Measurements from ENCODE around the gene ATPAF1.
"Not testable (repeated sequence)": the region's sequence is repeated elsewhere in the genome, so short reads cannot be mapped to it uniquely, and the experiment has no call there.

ATPAF1 gene, protein sequence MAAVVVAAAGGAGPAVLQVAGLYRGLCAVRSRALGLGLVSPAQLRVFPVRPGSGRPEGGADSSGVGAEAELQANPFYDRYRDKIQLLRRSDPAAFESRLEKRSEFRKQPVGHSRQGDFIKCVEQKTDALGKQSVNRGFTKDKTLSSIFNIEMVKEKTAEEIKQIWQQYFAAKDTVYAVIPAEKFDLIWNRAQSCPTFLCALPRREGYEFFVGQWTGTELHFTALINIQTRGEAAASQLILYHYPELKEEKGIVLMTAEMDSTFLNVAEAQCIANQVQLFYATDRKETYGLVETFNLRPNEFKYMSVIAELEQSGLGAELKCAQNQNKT

DNA sequence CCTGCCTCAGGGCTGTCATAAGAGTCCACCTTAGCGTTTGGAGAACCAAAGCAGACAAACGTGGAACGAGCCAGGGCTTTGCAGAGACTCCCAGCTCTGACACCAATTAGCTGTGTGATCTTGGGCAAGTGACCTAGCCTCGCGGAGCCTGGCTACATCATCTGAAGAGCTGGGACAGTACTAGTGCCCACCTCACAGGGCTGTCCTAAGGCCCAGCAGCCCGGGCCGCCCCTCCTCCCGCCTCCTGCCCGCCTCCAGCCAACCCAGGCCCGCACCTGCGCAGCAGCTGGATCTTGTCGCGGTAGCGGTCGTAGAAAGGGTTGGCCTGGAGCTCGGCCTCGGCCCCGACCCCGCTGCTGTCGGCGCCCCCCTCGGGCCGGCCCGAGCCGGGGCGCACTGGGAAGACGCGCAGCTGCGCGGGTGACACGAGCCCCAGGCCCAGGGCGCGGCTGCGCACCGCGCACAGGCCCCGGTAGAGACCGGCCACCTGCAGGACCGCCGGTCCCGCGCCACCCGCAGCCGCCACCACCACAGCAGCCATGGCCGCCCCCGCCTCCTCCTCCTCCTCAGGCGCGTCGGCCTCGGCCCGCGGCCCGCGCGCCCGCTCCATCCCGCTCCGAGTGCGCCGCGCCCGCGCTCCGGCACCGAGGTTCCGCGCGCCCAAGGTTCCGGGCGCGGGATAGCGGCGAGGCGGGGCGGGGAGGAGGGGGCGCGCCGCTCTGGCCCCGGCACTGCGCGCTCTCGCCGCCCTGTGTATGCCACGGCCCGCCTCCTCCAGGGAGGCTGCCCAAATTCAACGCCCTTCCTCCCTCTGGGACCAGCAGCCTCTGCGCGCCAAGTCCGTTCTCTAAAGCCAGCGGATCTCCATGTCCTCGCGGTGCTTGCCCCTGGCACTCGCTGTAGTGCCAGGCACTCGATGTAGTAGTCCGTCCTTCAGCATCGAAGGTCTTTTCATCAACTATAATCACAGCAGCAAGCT is at the start of gene ATPAF1:
Gene ATPAF1, minus strand, starts transcription at position 583 of the 979 bp plus-strand sequence. Its CDS starts 42 bp downstream, at position 541.
- DNase-seq, result peak; percentile 52

DNA sequence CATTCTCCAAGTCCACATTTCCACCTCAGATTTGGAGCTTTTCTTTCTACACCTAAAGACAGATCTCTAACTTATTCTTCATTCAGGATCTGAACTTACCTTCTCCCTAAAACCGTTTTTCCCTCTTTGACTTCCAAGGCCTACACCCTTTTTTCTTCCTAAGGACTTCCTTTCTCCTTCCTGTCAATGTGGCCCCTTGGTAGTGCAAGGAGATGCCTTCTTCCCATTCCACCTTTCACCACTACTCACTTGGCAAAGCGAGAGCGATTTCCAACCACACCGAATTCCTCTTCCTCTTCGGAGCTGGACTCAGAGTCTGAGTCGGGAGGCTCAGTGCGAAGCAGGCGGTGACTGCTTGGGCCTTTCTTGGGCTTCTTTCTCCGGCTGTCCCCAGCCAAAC is 49.5 kb upstream of the ATPAF1 start:
- DNase-seq, result no peak

DNA sequence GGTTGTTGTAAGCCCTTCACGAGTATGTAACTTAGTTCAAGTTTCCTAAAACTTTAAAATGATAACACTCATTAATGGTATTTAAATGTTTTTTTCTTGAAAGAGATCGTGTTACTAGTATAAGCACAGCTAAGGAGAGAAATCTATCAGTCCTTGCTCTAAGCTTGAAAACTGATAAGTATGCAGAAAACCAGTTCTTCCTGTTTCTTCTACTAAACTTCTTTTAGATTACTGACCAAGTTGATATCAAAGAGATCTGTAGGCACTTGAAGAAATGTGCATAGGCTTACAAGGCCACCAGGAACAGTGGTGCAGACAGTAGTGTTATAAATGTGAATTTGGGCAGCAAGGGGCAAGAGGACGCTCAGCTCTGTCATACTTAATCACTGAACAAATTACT is 46.8 kb upstream of the ATPAF1 start:
- no peak for DNase-seq

DNA sequence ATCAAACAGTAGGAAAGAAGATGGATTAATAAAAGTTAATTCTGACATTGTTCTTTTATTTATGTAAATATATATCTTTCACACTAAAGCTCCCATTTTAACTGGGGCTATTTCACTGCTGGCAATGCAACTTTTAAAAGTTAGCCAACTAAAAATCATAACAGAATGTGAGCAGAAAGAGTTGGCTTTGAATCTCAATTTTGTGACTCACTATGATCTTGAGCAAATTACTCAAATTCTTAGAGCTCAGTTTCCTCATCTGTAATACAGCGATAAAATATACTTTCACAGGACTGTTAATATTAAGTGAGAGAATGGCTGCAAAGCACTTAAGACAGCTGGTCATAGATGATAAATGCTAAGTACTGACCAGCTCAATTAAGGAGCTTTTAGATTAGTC is 40.0 kb upstream of the ATPAF1 start:
- DNase-seq, result no peak

- DNase-seq, result no peak
These were observed 37.2 kb upstream of the ATPAF1 start for GRCh38 chr1:46705408-46705807.

- no peak for DNase-seq
These were observed 35.9 kb upstream of the ATPAF1 start for GRCh38 chr1:46703927-46704641.

GRCh38 chr1:46699666-46700065 is 31.5 kb upstream of the ATPAF1 start:
- no peak for DNase-seq

GRCh38 chr1:46697053-46697452 is 28.9 kb upstream of the ATPAF1 start:
- DNase-seq, result no peak

DNA sequence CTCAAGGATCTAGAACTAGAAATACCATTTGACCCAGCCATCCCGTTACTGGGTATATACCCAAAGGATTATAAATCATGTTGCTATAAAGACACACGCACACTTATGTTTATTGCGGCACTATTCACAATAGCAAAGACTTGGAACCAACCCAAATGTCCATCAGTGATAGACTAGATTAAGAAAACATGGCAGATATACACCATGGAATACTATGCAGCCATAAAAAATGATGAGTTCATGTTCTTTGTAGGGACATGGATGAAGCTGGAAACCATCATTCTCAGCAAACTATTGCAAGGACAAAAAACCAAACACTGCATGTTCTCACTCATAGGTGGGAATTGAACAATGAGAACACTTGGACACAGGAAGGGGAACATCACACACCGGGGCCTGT is 26.5 kb upstream of the ATPAF1 start:
- not testable (repeated sequence) for DNase-seq

- DNase-seq, result no peak
These were observed 24.9 kb upstream of the ATPAF1 start for GRCh38 chr1:46692811-46693770.

- DNase-seq, result no peak
These were observed 24.0 kb upstream of the ATPAF1 start for GRCh38 chr1:46691997-46692790.

DNA sequence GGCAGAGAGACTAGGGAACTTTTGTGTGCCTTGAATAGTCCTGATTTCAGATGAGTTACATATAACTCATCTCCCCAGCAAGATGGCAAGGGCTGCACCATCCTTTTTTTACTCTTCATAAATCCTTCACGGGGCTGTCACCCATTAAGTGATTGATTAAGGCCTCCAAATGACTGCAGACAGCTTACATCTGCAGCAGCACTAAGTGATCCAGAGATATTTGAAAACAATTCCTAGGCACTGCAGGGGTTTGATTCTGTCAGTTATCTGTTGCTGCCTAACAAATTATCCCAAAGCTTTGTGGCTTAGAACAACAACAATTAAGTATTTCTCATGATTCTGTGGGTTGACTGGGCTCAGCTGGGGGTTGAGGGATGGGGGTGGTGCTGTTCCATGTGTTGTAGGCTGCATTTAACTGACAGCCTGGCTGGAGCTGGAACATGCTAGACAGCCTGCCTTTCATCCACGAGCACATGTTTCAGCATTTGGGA is 22.8 kb upstream of the ATPAF1 start:
- no peak for DNase-seq

- DNase-seq, result no peak
These were observed 21.7 kb upstream of the ATPAF1 start for GRCh38 chr1:46689897-46690296.

DNA sequence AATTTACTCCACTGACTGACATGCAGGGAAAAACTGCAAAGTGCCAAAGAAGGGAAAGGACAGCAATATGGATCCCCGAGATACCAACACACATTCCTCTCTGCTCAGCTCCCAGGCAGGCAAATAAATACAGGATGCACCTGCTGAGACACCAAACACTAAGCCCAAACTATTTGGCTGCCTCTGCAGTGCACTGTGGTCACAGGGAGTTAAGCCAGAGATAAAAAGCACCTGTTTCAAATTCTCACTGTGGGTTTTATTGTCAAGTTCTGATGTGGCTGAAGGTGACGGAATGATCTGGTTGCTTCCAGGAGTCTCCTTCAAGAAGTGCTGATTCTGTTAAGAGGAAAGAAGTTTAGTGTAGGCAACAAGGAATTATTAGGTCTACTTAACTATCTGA is 21.2 kb upstream of the ATPAF1 start:
- no peak for DNase-seq

DNA sequence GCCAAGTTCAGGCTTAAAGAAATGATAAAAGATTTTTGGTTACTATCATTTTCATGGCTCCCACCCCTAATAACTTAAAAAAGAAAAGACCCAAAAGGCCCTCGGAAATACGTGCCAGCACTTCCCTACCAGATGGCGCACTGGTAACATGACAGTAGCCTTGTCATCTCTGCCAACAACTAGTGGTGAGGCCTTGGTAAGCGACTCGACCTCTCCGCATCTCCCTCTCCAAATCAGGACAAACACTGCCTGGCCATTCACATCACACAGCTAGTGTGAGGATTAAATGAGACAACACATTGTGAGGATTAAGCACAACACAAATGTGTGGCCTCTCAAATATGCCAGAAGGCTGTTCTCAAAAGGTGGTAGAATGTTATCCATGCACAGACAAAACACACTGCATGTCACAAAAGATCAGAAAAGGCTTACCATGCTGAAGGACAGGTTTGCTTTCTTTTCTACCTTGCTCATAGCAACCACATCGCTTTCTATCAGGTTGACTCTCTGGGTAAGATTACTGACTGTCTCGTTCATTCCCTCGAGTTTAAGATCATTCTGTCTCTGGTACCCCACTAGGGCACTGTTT is 19.9 kb upstream of the ATPAF1 start:
- no peak for DNase-seq

GRCh38 chr1:46687093-46687659 is 19.0 kb upstream of the ATPAF1 start:
- DNase-seq, result no peak

- DNase-seq, result no peak
These were observed 18.1 kb upstream of the ATPAF1 start for GRCh38 chr1:46686255-46686654.

DNA sequence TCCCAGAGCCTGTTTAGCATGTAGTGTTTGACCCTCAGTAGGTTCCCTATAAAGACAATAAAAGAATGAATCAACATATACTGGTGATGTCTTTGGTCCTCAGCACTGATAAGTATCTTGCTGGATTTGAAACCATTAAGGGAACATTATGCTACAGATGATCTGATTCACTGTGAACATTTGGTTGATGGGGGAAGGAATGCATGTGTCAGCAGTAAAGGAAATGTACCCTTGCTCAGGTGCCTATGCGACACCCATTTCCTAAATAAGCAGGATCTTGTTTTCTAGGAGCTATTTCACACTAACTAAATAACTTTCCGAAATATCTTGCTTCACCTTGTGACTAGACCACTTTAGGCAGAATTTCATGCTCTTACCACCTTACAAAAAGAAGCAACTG is 16.5 kb upstream of the ATPAF1 start:
- no peak for DNase-seq

DNA sequence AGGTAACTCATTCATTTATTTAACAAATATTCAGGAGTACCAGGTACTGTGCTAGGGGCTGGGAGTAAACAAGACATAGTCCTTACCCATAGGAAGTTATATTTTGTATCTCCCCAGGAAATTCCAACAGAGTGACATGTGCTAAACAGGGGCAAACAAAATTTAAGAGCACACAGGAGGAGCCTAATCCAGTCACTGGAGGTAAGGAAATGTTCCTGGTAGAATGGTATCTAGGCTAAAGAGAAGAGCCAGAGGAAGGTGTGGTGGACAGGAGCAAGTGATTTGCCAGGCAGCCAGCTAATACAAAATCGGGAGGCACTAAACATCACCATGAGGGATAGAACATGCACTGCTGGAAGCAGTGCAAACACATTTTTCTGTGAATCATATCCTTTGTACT is 13.9 kb upstream of the ATPAF1 start:
- no peak for DNase-seq

DNA sequence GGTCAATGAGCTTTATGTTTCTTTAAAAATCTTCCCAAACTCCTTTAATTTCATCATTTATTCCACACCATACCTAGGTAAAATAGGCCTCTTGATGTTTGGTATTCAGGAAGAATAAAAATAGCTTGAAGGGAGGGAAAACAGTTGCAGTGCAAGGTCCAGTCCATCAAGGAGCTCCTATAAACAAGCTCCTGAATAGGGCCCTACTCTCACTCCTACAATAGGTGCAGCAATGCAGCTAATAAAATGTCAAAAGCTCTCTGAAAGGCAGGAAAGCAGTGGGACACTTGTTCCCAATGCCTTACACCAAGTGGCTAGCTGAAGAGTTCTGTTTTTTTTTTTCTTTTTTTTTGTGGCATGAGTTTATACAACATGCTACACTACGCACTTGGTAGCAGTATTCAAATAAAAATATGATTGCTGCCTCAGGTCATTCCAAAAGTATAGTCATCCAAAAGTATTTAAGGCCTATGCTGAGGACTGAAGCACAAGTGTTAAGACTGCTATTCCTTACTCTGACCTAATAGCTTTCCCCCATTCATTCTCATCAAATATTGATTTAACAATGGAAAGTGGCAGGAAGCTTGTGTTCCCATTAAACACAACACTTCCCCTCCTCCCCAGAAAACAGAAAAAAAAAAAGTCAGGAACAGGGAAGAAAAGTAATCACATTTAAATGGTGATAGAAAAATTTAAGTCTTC is 13.3 kb upstream of the ATPAF1 start:
- DNase-seq, result no peak

Measured in CD4-positive, alpha-beta T cell treated with Interleukin-4 for 4 hours (primary cell).